Measurements from ENCODE around the gene BRD1.

Gene BRD1

DNA sequence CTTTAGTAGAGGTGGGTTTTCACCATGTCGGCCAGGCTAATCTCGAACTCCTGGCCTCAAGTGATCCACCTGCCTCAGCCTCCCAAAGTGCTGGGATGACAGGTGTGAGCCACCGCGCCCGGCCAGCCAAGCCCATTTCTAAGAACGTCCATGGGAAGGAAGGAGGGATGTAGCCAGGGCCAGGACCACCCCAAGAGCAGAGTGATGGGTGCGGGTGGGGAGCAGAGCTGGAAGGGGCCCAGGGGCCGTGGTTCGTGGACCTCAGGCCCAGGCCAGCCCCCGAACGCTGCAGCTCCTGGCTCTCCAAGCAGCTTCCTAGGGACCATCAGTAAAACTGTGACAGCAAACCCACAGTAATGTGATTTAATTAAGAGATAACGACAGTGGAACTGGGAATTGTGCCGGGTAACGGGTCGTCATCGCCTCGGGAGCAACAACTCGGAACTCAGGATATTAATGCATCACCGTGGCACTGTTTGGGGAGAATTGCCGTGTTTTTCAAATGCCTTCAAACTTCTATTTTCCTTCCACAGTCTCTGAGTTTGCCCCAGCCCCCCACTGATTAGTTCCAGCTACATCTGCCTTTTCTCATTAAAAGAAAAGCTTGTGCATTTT lies 74.3 kb downstream of the BRD1 start:
- in situ Hi-C loops (cut with HindIII; ENCODE audit: low sequenced_read_pairs) = no loop called here
- H3K4me3 ChIP-seq (ENCODE audit: low read depth, low read length) = no peak overlapping the region
- DNase-seq (ENCODE audit: low read depth, low spot score) = no peak
- TF ChIP-seq, protein P1, sequence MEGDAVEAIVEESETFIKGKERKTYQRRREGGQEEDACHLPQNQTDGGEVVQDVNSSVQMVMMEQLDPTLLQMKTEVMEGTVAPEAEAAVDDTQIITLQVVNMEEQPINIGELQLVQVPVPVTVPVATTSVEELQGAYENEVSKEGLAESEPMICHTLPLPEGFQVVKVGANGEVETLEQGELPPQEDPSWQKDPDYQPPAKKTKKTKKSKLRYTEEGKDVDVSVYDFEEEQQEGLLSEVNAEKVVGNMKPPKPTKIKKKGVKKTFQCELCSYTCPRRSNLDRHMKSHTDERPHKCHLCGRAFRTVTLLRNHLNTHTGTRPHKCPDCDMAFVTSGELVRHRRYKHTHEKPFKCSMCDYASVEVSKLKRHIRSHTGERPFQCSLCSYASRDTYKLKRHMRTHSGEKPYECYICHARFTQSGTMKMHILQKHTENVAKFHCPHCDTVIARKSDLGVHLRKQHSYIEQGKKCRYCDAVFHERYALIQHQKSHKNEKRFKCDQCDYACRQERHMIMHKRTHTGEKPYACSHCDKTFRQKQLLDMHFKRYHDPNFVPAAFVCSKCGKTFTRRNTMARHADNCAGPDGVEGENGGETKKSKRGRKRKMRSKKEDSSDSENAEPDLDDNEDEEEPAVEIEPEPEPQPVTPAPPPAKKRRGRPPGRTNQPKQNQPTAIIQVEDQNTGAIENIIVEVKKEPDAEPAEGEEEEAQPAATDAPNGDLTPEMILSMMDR (IDR thresholded peaks at IDR 0.05; ENCODE audit: low read depth, low read length) = no peak

DNA sequence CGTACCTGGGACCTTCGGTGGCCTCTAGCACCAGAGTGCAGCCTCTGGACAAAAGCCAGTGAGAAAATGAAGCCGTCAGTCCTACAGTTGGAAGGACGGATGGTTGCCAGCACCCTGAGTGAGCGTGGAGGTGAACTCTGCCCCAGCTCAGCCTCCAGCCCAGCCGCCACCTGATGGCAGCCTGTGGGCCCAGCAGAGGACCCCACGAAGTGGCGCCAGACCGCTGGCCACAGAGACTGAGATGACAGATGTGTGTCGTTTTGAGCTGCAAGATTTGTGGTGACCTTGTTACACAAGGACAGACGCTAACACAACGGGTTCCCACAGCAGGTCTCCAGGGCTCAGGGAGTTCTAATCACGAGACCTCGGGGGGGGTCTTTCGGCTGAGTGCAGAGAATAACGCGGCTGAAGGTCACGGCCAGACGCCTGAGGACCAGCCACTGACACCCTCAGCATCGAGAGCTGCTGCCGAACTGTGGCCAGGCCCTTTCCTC lies 75.0 kb downstream of the BRD1 start:
- DNase-seq (ENCODE audit: low read depth, low spot score) = no peak
- H3K4me3 ChIP-seq (ENCODE audit: low read depth, low read length) = no peak overlapping the region
- in situ Hi-C loops (cut with HindIII; ENCODE audit: low sequenced_read_pairs) = no loop called here
- TF ChIP-seq, protein P1 (IDR thresholded peaks at IDR 0.05; ENCODE audit: low read depth, low read length) = no peak

DNA sequence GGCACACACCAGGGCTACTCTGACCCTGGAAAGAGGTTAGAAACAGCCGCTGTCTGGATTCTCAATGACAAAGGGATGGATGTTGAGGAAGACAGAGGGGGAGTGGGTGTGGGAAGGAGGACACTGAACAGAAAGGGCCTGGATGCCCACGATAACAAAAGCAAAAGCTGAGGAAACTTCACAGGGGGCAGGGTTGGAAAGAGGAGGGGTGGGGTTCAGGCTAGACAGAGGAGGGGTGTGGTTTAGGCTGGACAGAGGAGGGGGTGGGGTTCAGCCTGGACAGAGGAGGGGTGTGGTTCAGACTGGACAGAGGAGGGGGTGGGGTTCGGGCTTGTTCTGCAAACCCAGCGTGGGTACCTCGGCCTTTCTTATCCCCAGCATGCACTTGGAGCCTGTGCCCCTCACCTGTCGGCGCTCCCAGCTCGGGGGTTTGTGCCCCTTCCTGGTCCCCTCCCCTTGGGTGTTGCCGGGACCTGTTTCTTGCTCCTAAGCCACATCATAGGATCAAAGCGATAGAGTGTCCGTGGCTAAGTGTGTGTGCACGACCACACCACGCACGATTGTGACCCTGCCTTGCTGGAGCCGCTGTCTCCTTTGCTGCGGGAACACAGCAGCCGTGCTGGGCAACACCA lies 75.6 kb downstream of the BRD1 start:
- in situ Hi-C loops (cut with HindIII; ENCODE audit: low sequenced_read_pairs) = no loop called here
- TF ChIP-seq, protein P1 (IDR thresholded peaks at IDR 0.05; ENCODE audit: low read depth, low read length) = no peak
- no peak overlapping the region for H3K4me3 ChIP-seq (ENCODE audit: low read depth, low read length)
- no peak for DNase-seq (ENCODE audit: low read depth, low spot score)

DNA sequence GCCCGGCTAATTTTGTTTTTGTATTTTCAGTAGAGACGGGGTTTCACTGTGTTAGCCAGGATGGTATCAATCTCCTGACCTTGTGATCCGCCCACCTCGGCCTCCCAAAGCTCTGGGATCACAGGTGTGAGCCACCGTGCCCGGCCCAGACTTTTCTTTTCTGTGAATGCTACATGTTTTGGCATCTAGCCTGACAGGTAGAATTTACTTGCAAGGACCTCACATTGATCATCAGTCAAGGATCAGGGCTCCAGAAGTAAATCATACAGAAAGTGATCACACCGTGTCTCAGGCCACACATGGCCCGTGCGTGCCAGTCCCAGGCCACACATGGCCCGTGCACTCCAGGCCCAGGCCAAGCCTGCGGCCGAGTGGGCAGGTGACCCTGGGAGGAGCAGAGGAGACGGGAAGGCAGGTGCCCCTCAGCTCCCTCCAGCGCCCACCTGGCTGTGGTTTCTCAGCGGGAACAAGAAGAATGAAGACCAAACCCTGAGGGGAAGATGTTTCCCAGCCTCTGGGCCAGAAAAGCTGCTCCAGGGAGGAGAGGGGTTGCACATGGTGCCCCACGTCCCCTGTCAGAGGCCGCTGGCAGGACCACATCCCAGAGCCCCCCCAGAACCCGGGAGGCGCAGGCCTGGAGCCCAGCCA lies 76.2 kb downstream of the BRD1 start:
- DNase-seq (ENCODE audit: low read depth, low spot score) = no peak
- TF ChIP-seq, protein P1 (IDR thresholded peaks at IDR 0.05; ENCODE audit: low read depth, low read length) = no peak
- H3K4me3 ChIP-seq (ENCODE audit: low read depth, low read length) = no peak overlapping the region
- in situ Hi-C loops (cut with HindIII; ENCODE audit: low sequenced_read_pairs) = no loop called here

DNA sequence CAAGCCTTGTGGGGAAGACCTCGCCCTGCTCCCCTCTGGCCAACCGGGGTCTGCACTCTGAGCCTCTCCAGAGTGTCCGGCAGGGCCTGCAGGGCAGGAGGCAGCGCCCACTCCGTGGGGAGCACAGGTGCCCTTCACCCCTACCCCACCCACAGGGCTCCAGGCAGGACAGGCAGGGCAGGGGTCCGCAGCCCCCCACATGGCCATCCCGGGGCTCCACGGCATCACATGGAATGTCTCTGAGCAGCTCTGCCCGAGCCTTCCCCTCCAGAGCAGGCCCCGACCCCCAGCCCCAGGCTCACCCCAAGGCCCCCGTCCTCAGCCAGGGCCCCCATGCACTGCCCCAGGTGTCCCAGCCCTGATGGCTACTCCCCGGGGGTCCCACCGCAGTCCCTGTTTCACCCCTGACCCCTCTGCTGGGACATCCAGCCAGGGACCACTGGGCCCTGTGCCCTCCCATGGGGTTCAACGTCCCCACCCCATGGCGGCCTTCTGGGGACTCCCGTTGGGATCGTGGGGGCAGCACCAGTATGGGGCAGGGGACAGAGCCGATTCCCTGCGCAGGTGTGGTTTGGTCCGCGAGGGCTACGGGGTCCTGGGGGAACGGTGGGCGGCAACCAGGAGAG lies 77.7 kb downstream of the BRD1 start:
- DNase-seq (ENCODE audit: low read depth, low spot score) = no peak
- H3K4me3 ChIP-seq (ENCODE audit: low read depth, low read length) = no peak overlapping the region
- in situ Hi-C loops (cut with HindIII; ENCODE audit: low sequenced_read_pairs) = no loop called here
- TF ChIP-seq, protein P1 (IDR thresholded peaks at IDR 0.05; ENCODE audit: low read depth, low read length) = no peak

DNA sequence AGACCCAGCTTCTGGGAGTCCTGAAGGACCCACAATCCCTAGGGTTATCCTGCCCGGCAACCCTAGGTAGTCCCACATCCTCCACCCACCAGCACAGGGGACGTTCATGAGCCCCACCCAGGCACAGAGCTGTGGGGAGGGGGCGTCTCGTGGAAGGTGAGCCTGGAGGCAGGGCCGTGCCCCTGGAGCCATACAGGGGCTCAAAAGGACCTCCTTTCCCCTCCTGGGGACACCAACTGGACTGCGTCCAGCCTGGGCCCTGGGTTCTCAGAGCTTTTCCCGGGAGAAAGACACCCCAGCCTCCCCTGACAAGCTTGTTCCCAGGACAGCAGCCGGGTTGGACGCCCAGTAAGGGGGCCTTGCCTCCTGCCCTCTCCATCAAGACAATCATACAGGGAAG lies 78.4 kb downstream of the BRD1 start:
- no peak overlapping the region for H3K4me3 ChIP-seq (ENCODE audit: low read depth, low read length)
- TF ChIP-seq, protein P1 (IDR thresholded peaks at IDR 0.05; ENCODE audit: low read depth, low read length) = no peak
- in situ Hi-C loops (cut with HindIII; ENCODE audit: low sequenced_read_pairs) = no loop called here
- no peak for DNase-seq (ENCODE audit: low read depth, low spot score)
